Stimulated activated CD8-positive, alpha-beta memory T cell treated with anti-CD3 and anti-CD28 coated beads, Interleukin-4, amount 100 ng/mL, for 4 hours (primary cell): ENCODE results near the gene ARMC9.
"Not testable (repeated sequence)": the region's sequence is repeated elsewhere in the genome, so short reads cannot be mapped to it uniquely, and the experiment has no call there.

Experiments
- DNase-seq, 2 donors: peaks; one replicate each; pipeline ENCODE4 v3.0.0-alpha.2; 2020; ENCODE audit warnings: low read depth in 2 of 2, low spot score in 1 of 2

The ARMC9 gene

GRCh38 chr2:231337807-231338759 is 139.7 kb downstream of the ARMC9 start:
- DNase-seq, result no peak

GRCh38 chr2:231339316-231339715 is 140.9 kb downstream of the ARMC9 start:
- DNase-seq, result no peak

DNA sequence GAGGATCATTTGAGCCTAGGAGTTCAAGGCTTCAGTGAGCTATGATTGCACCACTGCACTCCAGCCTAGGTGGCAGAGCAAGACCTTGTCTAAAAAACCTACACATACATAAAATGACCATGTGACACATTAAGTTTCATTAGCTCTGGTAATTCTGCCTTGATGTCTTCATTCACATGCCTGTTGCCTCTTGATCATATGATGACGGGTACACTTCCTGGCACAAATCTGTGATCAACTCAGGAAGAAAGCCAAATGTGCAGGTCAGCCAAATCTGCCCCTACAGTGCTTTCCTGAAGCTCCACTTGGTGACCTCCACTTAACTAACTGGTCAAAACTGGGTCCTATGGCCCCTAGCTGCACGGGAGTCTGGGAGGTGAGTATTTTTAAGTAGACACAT is 142.7 kb downstream of the ARMC9 start:
- DNase-seq, result no peak

DNA sequence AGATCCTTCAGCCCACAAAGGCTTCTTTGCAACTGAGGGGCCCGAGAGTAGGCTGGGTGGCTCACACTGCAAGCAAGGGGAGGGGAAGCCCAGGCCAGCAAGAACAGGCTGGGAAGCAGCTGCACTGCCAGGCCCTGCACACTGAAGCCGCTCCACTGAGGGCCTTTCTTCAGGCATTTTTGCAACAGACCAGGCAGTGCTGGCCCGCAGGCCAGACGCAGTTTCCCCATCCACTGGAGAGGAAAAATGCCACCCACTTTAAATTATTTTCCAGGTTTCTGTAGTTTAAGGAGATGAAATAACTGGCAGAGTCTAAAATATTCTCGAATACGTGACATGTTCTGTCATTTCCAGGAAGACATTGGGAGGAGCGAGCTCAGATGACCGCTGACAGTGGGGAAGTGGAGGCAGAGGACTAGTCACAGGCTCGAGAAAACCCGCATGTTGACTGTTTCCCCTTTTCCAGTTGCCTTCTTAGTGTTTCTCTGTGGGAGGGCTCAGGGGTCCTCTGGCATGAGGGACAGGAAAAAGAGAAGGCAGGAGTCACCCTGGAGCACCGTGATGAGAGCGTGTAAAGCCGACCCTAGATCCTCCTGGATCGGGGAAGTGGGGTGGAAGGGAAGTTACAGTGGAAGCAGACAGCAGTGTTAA is 143.8 kb downstream of the ARMC9 start:
- no peak for DNase-seq

- no peak for DNase-seq
Measured at GRCh38 chr2:231343006-231343710, 144.7 kb downstream of the ARMC9 start.

- no peak for DNase-seq
Measured at GRCh38 chr2:231343988-231344387, 145.6 kb downstream of the ARMC9 start.

- no peak for DNase-seq
Measured at GRCh38 chr2:231344851-231345250, 146.4 kb downstream of the ARMC9 start.

GRCh38 chr2:231347081-231347480 is 148.7 kb downstream of the ARMC9 start:
- no peak for DNase-seq

DNA sequence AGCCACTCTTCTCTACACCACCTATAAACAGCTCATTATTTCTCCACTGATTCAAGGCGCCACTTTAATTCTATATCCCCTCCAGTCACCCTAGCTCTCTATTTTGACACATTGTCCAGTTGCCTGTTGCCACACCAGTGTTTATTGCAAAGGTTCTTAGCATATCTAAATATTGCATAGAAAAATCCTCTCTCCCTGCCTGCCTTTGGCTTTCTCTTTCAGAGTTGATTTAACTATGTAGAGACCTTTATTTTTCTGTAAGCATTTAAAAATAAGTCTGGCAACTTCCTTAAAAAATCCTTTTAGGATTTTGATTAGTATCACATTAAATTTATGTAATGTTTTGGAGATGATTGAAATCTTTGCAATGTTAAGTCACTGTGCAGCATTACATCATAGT is 149.2 kb downstream of the ARMC9 start:
- no peak for DNase-seq

- DNase-seq, result no peak
Measured at GRCh38 chr2:231348173-231348572, 149.7 kb downstream of the ARMC9 start.

DNA sequence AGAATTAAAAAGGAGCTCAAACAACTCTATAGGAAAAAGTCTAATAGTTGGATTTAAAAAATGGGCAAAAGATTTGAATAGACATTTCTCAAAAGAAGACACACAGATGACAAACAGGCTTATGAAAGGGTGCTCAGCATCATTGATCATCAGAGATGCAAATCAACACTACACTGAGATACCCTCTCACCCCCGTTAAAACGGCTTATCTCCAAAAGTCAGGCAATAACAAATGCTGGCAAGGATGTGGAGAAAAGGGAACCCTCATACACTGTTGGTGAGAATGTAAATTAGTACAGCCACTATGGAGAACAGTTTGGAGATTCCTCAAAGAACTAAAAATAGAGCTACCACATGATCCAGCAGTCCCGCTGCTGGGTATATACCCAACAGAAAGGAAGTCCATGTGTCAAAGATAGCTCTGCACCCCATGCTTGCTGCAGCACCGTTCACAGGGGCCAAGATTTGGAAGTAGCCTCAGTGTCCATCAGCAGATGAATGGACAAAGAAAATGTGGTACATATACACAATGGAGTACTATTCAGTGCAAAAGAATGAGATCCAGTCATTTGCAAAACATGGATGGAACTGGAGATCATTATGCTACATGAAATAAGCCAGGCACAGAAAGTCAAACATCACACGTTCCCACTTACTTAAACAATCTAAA is 150.4 kb downstream of the ARMC9 start:
- no peak for DNase-seq

GRCh38 chr2:231349374-231349735 is 150.9 kb downstream of the ARMC9 start:
- DNase-seq, result not testable (repeated sequence)

DNA sequence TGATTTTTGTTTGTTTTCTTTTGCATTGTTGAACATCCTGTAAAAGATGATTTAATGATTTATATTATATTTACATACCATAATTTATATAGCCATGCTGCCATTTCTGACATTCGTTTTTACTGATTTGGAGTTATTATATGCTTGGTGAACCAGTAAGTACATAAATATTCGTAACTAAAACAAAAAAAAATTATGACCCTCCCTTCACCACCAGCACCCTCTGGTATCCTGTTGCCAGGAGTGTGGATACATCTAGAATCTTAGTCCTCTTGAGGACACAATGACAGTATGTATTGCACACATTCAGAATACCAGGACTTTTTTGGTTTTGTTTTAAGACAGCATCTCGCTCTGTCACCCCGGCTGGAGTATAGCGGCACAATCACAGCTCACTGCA is 153.2 kb downstream of the ARMC9 start:
- no peak for DNase-seq

DNA sequence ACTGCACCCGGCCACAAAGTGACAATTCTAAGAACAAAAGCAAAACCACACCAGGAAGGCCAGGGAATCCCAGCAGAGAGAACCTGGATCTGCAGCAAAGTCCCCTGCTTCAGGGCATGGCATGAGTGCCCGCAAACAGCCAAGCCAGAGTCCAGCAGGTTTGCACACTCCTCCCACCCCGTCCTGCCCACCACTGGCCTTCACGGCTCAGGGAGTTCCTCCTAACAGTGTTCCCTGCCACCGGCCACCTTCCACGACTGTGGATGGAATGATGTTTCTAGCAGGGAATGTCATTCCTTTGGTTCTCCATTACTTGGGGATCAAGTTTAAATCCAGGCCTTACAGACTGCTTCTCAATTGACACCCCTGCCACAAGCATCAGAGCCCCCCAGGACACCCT is 155.0 kb downstream of the ARMC9 start:
- no peak for DNase-seq

GRCh38 chr2:231355508-231356465 is 157.4 kb downstream of the ARMC9 start:
- DNase-seq, result no peak

GRCh38 chr2:231356466-231356844 is 158.0 kb downstream of the ARMC9 start:
- DNase-seq, result no peak

DNA sequence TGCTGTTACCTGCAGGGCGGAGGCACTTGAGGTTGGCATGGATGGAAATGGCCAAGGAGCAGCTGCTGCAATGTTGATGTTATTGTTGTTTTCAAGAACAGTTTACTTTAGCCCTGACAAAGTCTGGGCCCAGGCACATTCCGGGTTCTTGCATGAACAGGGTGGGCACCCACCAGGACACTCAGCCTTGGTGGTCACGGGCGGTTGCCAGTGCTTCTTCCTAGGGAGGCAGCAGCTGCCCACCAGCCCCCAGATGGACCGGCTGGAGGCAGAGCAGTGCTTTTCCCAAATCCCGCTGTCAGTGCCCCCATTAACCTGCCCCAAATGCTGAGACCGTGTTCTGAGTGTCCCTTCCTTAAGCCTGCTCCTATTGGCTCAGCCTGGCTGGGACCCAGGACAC is 158.6 kb downstream of the ARMC9 start:
- DNase-seq, result no peak

DNA sequence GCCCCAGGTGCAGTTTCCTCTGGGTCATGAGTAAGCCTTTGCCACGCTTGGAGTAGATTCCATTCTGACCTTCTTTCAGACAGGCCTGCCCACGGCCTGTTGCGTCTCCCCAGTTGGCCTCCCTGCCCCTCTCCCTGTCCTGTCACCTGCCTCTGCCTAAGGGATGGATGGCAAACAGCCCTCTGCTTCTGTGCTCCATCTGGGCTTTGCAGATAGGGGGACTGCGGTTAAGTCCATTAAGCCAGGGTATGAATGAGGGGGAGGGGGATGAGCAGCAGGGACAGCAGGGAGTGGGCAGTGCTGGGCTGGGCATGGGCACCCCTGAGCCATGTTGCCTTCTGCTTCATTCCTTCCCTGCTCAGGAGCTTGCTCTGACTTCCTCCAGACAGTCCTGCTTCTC is 159.5 kb downstream of the ARMC9 start:
- no peak for DNase-seq

DNA sequence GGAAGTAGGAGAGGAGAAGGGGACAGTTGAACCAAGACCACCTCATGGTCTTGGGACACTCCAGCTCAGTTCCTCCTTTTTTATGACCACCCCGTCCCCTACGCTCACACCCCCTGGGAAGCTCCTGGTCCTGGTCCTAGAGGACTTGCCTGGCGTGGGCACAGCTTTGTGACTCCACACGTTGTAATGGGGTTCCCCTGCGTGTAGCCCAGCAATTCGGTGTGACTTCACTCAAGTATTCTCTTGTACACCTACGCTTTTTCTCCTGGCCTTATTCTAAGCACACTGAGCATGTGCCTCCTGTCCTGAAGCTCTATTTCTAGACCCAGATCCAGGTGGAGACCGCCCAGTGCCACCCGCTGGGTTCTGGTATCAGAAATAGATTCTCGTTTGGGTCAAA is 161.0 kb downstream of the ARMC9 start:
- no peak for DNase-seq

GRCh38 chr2:231359948-231360347 is 161.5 kb downstream of the ARMC9 start:
- DNase-seq, result no peak
